HG03442 (cell line): ENCODE results near the gene LAIR2.
A peak's percentile ranks its signal among the peaks of the same experiment; 100 is the strongest.

ENCODE experiments used
- ATAC-seq: cut with Tn5 transposase; IDR thresholded peaks from one replicate; pipeline ENCODE4 v1.9.1; 2021; ENCODE audit warnings: mild to moderate bottlenecking, moderate library complexity; ENCODE audit not compliant: unreplicated experiment

The LAIR2 gene

GRCh38 chr19:54502518-54503048 lies at the start of gene LAIR2:
Gene LAIR2 (plus strand): TSS chr19:54502831. CDS start chr19:54502919, 88 bp downstream.
- ATAC-seq = no peak

GRCh38 chr19:54453921-54454780 lies 48.5 kb upstream of the LAIR2 start:
- ATAC-seq = no peak

GRCh38 chr19:54454781-54455675 lies 47.6 kb upstream of the LAIR2 start:
- no peak for ATAC-seq

GRCh38 chr19:54455786-54456422 lies 46.7 kb upstream of the LAIR2 start:
- ATAC-seq = no peak

- ATAC-seq = no peak
These were observed 45.9 kb upstream of the LAIR2 start for GRCh38 chr19:54456423-54457373.

GRCh38 chr19:54457773-54458647 lies 44.6 kb upstream of the LAIR2 start:
- ATAC-seq = no peak

GRCh38 chr19:54458648-54459281 lies 43.9 kb upstream of the LAIR2 start:
- no peak for ATAC-seq

- no peak for ATAC-seq
These were observed 43.1 kb upstream of the LAIR2 start for GRCh38 chr19:54459282-54460229.

GRCh38 chr19:54460230-54461005 lies 42.2 kb upstream of the LAIR2 start:
- ATAC-seq = no peak

GRCh38 chr19:54461210-54461609 lies 41.4 kb upstream of the LAIR2 start:
- no peak for ATAC-seq

GRCh38 chr19:54461613-54462012 lies 41.0 kb upstream of the LAIR2 start:
- no peak for ATAC-seq

- ATAC-seq = no peak
These were observed 40.5 kb upstream of the LAIR2 start for GRCh38 chr19:54462047-54462654.

- ATAC-seq = peak; percentile 14
These were observed 39.7 kb upstream of the LAIR2 start for GRCh38 chr19:54462655-54463530.

GRCh38 chr19:54463531-54464043 lies 39.0 kb upstream of the LAIR2 start, which contains the start of gene LENG9:
Gene LENG9 (minus strand): TSS chr19:54463778. CDS start chr19:54463526, 252 bp downstream.
- ATAC-seq = peak; percentile 49
